GM23338 (cell line): ENCODE data around the gene DPP3. TPM values are rescaled to one million over a fixed set of nuclear protein-coding genes. Genes with fewer than 3 reads are reported as not detected.

Experiments used
- ATAC-seq: fragments of 200-7000 bp; cut with Tn5 transposase; 3 replicates; pipeline ENCODE4 v1.9.1; 2020
- DNase-seq: peaks from one replicate; pipeline ENCODE4 v3.0.0-alpha.2; 2015; ENCODE audit warnings: low spot score
- H2AFZ ChIP-seq: fragments of 200-600 bp; sonication (generic); 2 replicates; pipeline ENCODE4 v1.8.0; 2016; ENCODE audit warnings: antibody characterized with exemption, mild to moderate bottlenecking, moderate library complexity
- H3F3A ChIP-seq: fragments of 200-600 bp; sonication (generic); replicated peaks from 2 replicates; pipeline ENCODE4 v1.8.0; 2017; ENCODE audit warnings: antibody characterized with exemption, mixed run types, low read depth
- H3K27ac ChIP-seq: fragments of 200-600 bp; sonication (generic); 2 replicates; pipeline ENCODE4 v1.6.1; 2016; ENCODE audit warnings: low read depth
- H3K27me3 ChIP-seq: fragments of 200-600 bp; sonication (generic); 2 replicates; pipeline ENCODE4 v1.8.0; 2016; ENCODE audit warnings: mild to moderate bottlenecking, mixed run types, moderate library complexity; ENCODE audit not compliant: insufficient read depth
- H3K36me3 ChIP-seq: fragments of 200-600 bp; sonication (generic); 2 replicates; pipeline ENCODE4 v1.8.0; 2016; ENCODE audit warnings: mild to moderate bottlenecking; ENCODE audit not compliant: insufficient read depth
- H3K4me1 ChIP-seq: fragments of 200-600 bp; sonication (generic); 2 replicates; pipeline ENCODE4 v1.8.0; 2016; ENCODE audit warnings: mild to moderate bottlenecking, moderate library complexity; ENCODE audit not compliant: insufficient read depth
- H3K4me2 ChIP-seq: fragments of 200-600 bp; sonication (generic); 2 replicates; pipeline ENCODE4 v1.7.1; 2017; ENCODE audit warnings: mixed run types
- H3K4me3 ChIP-seq: fragments of 200-600 bp; sonication (generic); 2 replicates; pipeline ENCODE4 v1.6.1; 2016; ENCODE audit warnings: mixed run types
- H3K79me2 ChIP-seq: fragments of 200-600 bp; sonication (generic); replicated peaks from 2 replicates; pipeline ENCODE4 v1.8.0; 2017; ENCODE audit warnings: mild to moderate bottlenecking; ENCODE audit not compliant: insufficient read depth
- H3K9me2 ChIP-seq: fragments of 200-600 bp; sonication (generic); 2 replicates; pipeline ENCODE4 v1.8.0; 2017; ENCODE audit not compliant: insufficient read depth
- H4K20me1 ChIP-seq: fragments of 200-600 bp; sonication (generic); replicated peaks from 2 replicates; pipeline ENCODE4 v1.8.0; 2017; ENCODE audit warnings: mild to moderate bottlenecking; ENCODE audit not compliant: insufficient read depth
- H3K27ac Mint-ChIP-seq: 2 replicates; pipeline ENCODE4 v1.8.0; 2020; ENCODE audit warnings: inconsistent platforms, mild to moderate bottlenecking, moderate library complexity, mixed read lengths
- H3K27me3 Mint-ChIP-seq: 3 replicates; pipeline ENCODE4 v1.8.0; 2022; ENCODE audit warnings: low read depth, mild to moderate bottlenecking, moderate library complexity, mixed read lengths, inconsistent platforms; ENCODE audit not compliant: insufficient read depth, poor library complexity
- H3K36me3 Mint-ChIP-seq: 3 replicates; pipeline ENCODE4 v1.8.0; 2021; ENCODE audit warnings: low read depth, mild to moderate bottlenecking, inconsistent platforms, moderate library complexity, mixed read lengths
- H3K4me1 Mint-ChIP-seq: 3 replicates; pipeline ENCODE4 v1.8.0; 2020; ENCODE audit warnings: mild to moderate bottlenecking, inconsistent platforms, mixed read lengths
- H3K4me3 Mint-ChIP-seq: 3 replicates; pipeline ENCODE4 v1.8.0; 2021; ENCODE audit warnings: moderate library complexity, mild to moderate bottlenecking, inconsistent platforms, mixed read lengths
- H3K9me3 Mint-ChIP-seq: 3 replicates; pipeline ENCODE4 v1.8.0; 2020; ENCODE audit warnings: moderate library complexity, mild to moderate bottlenecking, inconsistent platforms, mixed read lengths
- CREB1 ChIP-seq: fragments of 250-450 bp; sonication (Bioruptor Pico); IDR thresholded peaks from 2 replicates; pipeline ENCODE4 v1.5.0; 2020; ENCODE audit warnings: low read depth, mild to moderate bottlenecking, moderate library complexity
- CTCF ChIP-seq, 2 experiments: fragments of 200-600 bp in 1 of 2; sonication (generic) in 1 of 2; conservative IDR thresholded peaks; 2 replicates each; pipeline versions ENCODE4 v1.5.1 to v1.6.1; 2016 to 2017; ENCODE audit warnings: antibody characterized with exemption in 2 of 2, low read depth in 2 of 2, mild to moderate bottlenecking in 2 of 2, moderate library complexity in 1 of 2
- ETS1 ChIP-seq: IDR thresholded peaks from 2 replicates; pipeline ENCODE4 v1.6.1; 2016; ENCODE audit warnings: antibody characterized with exemption
- EZH2 ChIP-seq: fragments of 200-600 bp; sonication (generic); IDR thresholded peaks from one replicate; pipeline ENCODE4 v1.8.0; 2017; ENCODE audit warnings: antibody characterized with exemption, mild to moderate bottlenecking, low read depth; ENCODE audit not compliant: unreplicated experiment
- EZH2phosphoT487 ChIP-seq: fragments of 200-600 bp; sonication (generic); IDR thresholded peaks from one replicate; pipeline ENCODE4 v1.8.1; 2018; ENCODE audit warnings: antibody characterized with exemption; ENCODE audit not compliant: unreplicated experiment
- JUNB ChIP-seq: IDR thresholded peaks from one replicate; pipeline ENCODE4 v1.6.1; 2016; ENCODE audit warnings: antibody characterized with exemption; ENCODE audit not compliant: unreplicated experiment
- NANOG ChIP-seq: IDR thresholded peaks from 2 replicates; pipeline ENCODE4 v1.6.1; 2016; ENCODE audit warnings: antibody characterized with exemption, borderline replicate concordance
- POLR2AphosphoS5 ChIP-seq: IDR thresholded peaks from 2 replicates; pipeline ENCODE4 v1.6.1; 2016; ENCODE audit warnings: antibody characterized with exemption, low read depth
- REST ChIP-seq: IDR thresholded peaks from one replicate; pipeline ENCODE4 v1.6.1; 2018; ENCODE audit warnings: antibody characterized with exemption; ENCODE audit not compliant: unreplicated experiment
- STAT1 ChIP-seq: IDR thresholded peaks from one replicate; pipeline ENCODE4 v1.6.1; 2016; ENCODE audit warnings: antibody characterized with exemption; ENCODE audit not compliant: unreplicated experiment
- ZNF114 ChIP-seq: fragments of 250-450 bp; sonication (Bioruptor Pico); IDR thresholded peaks from 2 replicates; pipeline ENCODE4 v1.5.0; 2020; ENCODE audit warnings: mild to moderate bottlenecking, moderate library complexity
- ZNF331 ChIP-seq: fragments of 250-450 bp; sonication (Bioruptor Pico); IDR thresholded peaks from 2 replicates; pipeline ENCODE4 v1.5.0; 2020; ENCODE audit warnings: low read depth, mild to moderate bottlenecking, moderate library complexity
- ZNF462 ChIP-seq: fragments of 250-450 bp; sonication (Bioruptor Pico); IDR thresholded peaks from 2 replicates; pipeline ENCODE4 v1.5.0; 2020; ENCODE audit warnings: mild to moderate bottlenecking, moderate library complexity
- polyA plus RNA-seq: library from polyadenylated mRNA; unstranded; fragments of >200 nt; fragmentation: Nextera tagmentation; extraction: Ambion mirVana; gene quantifications from 2 replicates; pipeline ENCODE4 v1.2.1, GENCODE V29; 2016
- total RNA-seq: library from RNA; depleted of rRNA; stranded (reverse); fragments of >200 nt; shearing (Covaris generic); gene quantifications from 2 replicates; pipeline ENCODE4 v1.2.3, GENCODE V29; 2014

DPP3 gene
- total and polyA plus RNA-seq, 2 experiments from 2014 or later: 22.7 to 85.9 TPM

GRCh38 chr11:66450560-66450959 lies 29.7 kb upstream of the DPP3 start:
- no peak for ATAC-seq
- no peak for TF ChIP-seq REST
- TF ChIP-seq ZNF114 (CRISPR knock-in tag): no peak
- no peak for TF ChIP-seq ETS1
- TF ChIP-seq ZNF331 (CRISPR knock-in tag): no peak
- TF ChIP-seq EZH2phosphoT487: no peak
- no peak for TF ChIP-seq POLR2AphosphoS5
- TF ChIP-seq JUNB: no peak
- no peak for TF ChIP-seq CREB1
- no peak for TF ChIP-seq CTCF (conservative IDR thresholded peaks at IDR 0.05; ENCODE audit: low read depth in 2 of 2)
- no peak for TF ChIP-seq NANOG
- TF ChIP-seq ZNF462 (CRISPR knock-in tag): no peak
- TF ChIP-seq EZH2: no peak
- TF ChIP-seq STAT1: no peak
- H3K27me3 Mint-ChIP-seq: peaks cover 13% of the 10 kb centered on the region

More at GRCh38 chr11:66450560-66450959, 29.7 kb upstream of the DPP3 start:
- Mint-ChIP-seq H3K9me3 (no peaks in the 10 kb centered on the region; the same call in 1 of the 3 replicates), H3K36me3 (peaks cover under 1% of the 10 kb centered on the region; the same call in 2 of the 3 replicates), H3K27ac (no peak overlapping the region), H3K4me3 (no peak overlapping the region), H3K4me1 (peaks cover 29% of the 10 kb centered on the region)
- no peaks in the 10 kb centered on the region for H3F3A ChIP-seq
- H4K20me1 ChIP-seq: no peaks in the 10 kb centered on the region
- no peak overlapping the region for H3K4me2 ChIP-seq
- no peak for DNase-seq
- H3K4me1 ChIP-seq: peaks cover 7% of the 10 kb centered on the region
- H3K27ac ChIP-seq: no peak overlapping the region
- no peaks in the 10 kb centered on the region for H3K36me3 ChIP-seq
- H3K9me2 ChIP-seq: no peaks in the 10 kb centered on the region
- H2AFZ ChIP-seq: no peak overlapping the region
- no peaks in the 10 kb centered on the region for H3K79me2 ChIP-seq
- H3K27me3 ChIP-seq: no peaks in the 10 kb centered on the region
- H3K4me3 ChIP-seq: no peak overlapping the region
